ENCODE data around the gene WNT8B.

- TF ChIP-seq CTCF (IDR thresholded peaks at IDR 0.05) (no peak), REST (IDR thresholded peaks at IDR 0.05; ENCODE audit: insufficient read depth in 1 of 2, low read depth in 2 of 2, low read length in 1 of 2) (no peak), POLR2AphosphoS5 (IDR thresholded peaks at IDR 0.05; ENCODE audit: low read depth, low read length) (no peak), TCF7L2 (IDR thresholded peaks at IDR 0.05; ENCODE audit: low read depth, low read length) (no peak)
Measured at GRCh38 chr10:100515612-100516011, 52.8 kb downstream of the WNT8B start.

Measured in Panc1 (cell line).